ENCODE measurements around the gene DNAJA3.

DNA sequence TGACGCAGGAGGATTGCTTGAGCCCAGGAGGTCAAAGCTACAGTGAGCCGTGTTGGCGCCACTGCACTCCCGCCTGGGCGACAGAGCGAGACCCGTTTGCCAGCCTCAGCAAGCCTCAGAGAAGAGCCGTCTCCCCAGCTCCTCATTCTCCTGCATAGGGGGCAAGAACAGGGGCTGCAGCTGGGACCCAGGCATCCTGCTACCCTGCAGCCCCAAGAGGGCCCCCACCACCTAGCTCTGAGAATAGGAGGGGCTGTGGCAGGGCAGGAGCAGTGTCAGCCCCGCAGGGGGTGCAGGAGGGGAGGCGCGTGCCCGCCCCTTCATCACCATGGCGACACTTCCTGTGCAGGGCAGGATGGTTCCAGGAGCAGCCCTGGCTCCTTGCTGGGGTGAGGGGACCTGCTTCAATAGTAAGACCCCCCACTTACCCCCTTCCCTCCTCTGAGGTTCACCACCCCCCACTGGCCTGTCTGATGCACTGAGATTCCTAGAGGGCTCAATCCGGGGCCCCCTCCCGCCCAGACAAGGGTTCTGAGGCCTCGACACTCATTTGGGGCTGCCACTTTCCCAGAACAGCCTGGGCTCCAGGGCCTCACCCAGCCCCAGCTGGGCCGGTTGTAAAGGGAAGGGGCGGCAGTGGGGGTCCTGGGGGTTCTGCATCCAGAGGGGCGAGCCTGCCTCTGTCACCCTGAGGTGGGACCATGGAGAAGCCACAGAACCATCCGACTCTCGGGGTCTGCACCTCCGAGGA, 33.9 kb upstream of the DNAJA3 start:
- TF ChIP-seq, protein P1, sequence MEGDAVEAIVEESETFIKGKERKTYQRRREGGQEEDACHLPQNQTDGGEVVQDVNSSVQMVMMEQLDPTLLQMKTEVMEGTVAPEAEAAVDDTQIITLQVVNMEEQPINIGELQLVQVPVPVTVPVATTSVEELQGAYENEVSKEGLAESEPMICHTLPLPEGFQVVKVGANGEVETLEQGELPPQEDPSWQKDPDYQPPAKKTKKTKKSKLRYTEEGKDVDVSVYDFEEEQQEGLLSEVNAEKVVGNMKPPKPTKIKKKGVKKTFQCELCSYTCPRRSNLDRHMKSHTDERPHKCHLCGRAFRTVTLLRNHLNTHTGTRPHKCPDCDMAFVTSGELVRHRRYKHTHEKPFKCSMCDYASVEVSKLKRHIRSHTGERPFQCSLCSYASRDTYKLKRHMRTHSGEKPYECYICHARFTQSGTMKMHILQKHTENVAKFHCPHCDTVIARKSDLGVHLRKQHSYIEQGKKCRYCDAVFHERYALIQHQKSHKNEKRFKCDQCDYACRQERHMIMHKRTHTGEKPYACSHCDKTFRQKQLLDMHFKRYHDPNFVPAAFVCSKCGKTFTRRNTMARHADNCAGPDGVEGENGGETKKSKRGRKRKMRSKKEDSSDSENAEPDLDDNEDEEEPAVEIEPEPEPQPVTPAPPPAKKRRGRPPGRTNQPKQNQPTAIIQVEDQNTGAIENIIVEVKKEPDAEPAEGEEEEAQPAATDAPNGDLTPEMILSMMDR (IDR thresholded peaks at IDR 0.05), result no peak
- no peak for TF ChIP-seq POLR2A (IDR thresholded peaks at IDR 0.05)

All from testis (tissue), 2 donors.